Heart left ventricle (tissue), 13 donors: ENCODE data around the gene MYL11.

Source experiments
- POLR2A ChIP-seq, 2 donors: fragments of 450-650 bp; IDR thresholded peaks; one replicate each; pipeline ENCODE4 v1.6.1; 2017; ENCODE audit warnings: antibody characterized with exemption in 2 of 2, mild to moderate bottlenecking in 2 of 2, moderate library complexity in 2 of 2
- TF ChIP-seq, protein P1 (sequence below), 12 donors: fragments of 200-600 bp; sonication (generic) in 4 of 12; IDR thresholded peaks; one replicate each; pipeline versions ENCODE4 v1.5.0 to v1.8.0; 2018 to 2022; ENCODE audit warnings: antibody characterized with exemption in 12 of 12, mild to moderate bottlenecking in 5 of 12
- donor health status: ischemic (EF 13 %, LVEDD 7.1; RV severe dilation, severe dysfunction).
- donor health status: DM: no; HTN: yes; CAD: no.
- donor health status: DM: no; HTN: no; CAD: no.
- donor health status: ischemic (EF 25% LVEDD 6.9; RV normal size, moderate dysfunction).
- donor health status: ischemic (EF 25% LVEDD 5.7; RV mildly dilated, moderate dysfunction).
- donor health status: ischemic (EF 35%, LVEDD 5.7; RV mildly dilated, moderate dysfunction).
- donor health status: nonischemic (EF 11% LVEDD 7.7; RV severe dilation, severe dysfunction).
- donor health status: DM: yes; HTN: yes; CAD: no.
- donor health status: PGD.
- donor health status: ischemic (EF 29% LVEDD 5.4; RV normal size, mild dysfunction).
- donor health status: nonischemic (EF 23%, LVEDD 6.1; RV moderate dilation, normal function).

DNA sequence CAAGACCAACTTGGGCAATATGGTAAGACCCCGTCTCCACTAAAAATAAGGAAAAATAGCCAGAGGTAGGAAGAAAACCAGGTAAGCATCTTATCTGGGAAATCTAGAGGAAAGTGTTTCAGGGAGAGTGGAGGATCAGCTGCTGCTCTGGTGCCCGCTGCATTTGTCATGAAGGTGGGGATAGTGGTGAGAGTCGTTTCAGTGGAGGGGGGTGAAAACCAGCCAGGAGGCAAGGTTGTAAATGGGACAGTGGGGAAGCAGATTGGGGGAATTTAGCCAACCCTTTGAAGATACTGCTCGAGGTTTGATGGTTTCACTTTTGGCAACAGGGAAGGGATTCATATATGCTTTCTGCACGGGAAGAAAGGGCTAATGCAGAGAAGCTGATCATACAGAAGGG is 46.4 kb downstream of the MYL11 start:
- TF ChIP-seq, protein P1, sequence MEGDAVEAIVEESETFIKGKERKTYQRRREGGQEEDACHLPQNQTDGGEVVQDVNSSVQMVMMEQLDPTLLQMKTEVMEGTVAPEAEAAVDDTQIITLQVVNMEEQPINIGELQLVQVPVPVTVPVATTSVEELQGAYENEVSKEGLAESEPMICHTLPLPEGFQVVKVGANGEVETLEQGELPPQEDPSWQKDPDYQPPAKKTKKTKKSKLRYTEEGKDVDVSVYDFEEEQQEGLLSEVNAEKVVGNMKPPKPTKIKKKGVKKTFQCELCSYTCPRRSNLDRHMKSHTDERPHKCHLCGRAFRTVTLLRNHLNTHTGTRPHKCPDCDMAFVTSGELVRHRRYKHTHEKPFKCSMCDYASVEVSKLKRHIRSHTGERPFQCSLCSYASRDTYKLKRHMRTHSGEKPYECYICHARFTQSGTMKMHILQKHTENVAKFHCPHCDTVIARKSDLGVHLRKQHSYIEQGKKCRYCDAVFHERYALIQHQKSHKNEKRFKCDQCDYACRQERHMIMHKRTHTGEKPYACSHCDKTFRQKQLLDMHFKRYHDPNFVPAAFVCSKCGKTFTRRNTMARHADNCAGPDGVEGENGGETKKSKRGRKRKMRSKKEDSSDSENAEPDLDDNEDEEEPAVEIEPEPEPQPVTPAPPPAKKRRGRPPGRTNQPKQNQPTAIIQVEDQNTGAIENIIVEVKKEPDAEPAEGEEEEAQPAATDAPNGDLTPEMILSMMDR (IDR thresholded peaks at IDR 0.05): no peak
- no peak for TF ChIP-seq POLR2A (IDR thresholded peaks at IDR 0.05)
